T-helper 1 cell treated with Interleukin-12 subunit alpha and Interleukin-12 subunit beta and Interleukin-4 antibody, amounts not matched to agents 30 ng/mL and 1 ng/mL, for 36 hours (primary cell): ENCODE results near the gene PTTG1IP. TPM values are rescaled to one million over a fixed set of nuclear protein-coding genes. Genes with fewer than 3 reads are reported as not detected.

ENCODE experiments used
- intact Hi-C: fragments of 100-400 bp; cut with micrococcal nuclease; formaldehyde crosslinking; loops from one replicate; pipeline ENCODE4 v1.15.1; 2024
- total RNA-seq: library from RNA; stranded (reverse); gene quantifications from 2 replicates; pipeline ENCODE4 v1.2.3, GENCODE V29; 2022

The PTTG1IP gene
- total RNA-seq, 1 donor from 2014 or later, result 88.3 TPM

DNA sequence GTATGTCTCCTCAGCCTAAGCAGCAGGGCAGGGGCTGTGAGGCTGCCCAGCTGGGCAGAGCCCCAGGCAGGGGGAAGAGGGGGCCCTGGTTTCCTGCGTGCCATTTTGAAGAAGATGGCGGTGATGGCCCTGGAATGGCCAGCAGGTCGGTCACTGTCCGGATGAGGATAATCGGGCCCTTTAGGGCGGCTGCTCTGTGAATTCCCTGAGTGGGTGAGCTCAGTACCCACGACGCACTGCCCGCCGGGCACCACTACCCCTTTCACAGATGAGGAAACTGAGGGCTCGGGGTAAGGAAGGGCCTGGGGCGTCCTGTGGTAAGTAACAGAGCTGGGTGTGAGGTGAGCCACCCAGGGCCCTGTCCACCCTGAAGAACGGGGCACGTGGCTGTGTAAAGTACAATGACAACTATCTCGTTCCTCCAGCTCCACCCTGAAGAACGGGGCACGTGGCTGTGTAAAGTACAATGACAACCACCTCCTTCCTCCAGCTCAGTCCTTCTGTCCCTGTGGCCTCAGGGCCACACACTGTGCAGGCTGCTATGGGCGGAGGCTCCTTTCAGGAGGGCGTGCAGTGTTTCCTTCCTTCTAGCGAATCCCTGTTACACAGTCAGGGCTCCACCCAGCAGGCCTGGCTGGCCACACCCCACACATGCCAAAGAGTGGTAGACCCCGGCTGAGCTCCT lies 24.0 kb upstream of the PTTG1IP start:
- intact Hi-C loops, result no loop called here

DNA sequence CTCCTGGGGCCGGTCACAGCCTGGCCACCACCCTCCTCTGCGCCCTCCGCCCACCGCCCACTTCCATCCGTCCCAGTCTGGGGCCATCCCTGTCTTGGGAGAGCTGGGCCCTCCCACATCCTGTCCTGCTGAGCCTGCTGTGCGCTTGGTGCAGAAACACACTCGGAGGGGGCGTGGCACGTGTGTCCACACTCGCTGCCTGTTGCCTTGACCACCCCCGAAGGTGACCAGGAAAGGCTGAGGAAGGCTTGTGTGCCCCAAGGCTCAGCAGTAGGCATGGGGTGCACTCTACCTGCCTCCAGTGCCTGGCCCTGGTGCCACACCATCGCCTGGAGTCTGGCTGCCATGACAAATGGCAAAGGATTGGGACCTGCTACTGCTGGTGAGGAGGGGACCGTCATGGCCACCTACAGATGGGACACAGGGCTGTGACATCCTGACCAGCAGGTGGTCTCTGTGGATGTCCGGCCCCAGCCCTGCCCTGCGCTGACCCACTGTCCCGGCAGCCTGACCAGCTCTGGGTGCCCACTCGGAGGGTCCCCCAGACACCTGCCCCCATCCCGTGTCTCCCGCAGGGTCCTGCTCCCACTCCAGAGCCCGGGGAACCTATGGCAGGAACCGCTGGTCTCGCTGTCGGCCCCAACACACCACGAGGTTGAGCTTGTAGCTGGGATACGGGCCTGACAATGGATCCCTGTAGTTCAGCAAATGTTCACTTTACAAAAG lies 23.2 kb upstream of the PTTG1IP start:
- intact Hi-C loops, result no loop called here

DNA sequence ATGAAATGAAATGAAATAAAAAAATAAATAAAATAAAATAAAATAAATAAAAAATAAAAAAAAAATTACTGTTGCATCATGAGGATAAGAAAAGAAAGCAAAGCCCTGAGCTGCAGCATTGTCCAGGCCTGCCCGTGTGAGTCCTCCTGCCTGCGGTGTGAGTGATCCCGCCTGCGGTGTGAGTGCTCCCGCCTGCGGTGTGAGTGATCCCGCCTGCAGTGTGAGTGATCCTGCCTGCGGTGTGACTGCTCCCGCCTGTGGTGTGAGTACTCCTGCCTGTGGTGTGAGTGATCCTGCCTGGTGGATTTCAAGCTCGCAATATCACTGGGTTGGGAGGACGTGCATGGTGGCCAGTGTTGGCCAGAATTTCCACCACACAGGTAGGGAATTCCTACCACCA lies 22.4 kb upstream of the PTTG1IP start:
- intact Hi-C loops, result no loop called here

DNA sequence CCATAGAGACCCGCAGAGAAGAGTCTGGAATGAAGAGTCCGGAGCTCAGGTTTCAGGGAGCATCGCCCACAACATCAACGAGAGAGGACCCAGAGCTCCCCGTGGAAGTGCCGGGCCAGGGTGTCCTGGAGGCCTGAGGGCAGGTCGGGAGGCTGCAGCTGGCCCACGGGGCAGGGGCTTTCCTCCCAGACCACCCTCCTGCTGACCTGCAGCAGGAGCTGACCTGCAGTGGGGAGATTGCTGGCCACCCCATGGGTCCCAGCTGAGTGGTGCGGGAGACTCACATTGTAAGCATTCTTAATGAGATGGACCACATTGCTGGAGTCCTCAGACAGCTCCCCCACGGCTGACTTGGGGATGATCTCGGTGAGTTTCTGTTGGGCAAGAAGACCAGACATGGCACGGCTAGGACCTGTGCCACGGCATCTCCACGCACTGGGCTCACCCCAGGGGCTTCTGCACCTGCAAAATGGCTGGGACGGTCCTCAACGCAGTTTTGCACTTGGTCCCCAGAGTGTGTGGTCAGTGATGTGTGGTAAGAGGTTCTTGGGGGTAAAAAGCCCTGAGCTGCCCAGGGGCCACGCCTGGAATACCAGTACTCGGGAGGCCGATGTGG lies 21.3 kb upstream of the PTTG1IP start:
- intact Hi-C loops, result loop anchor here (5.0 kb wide), 1 partner anchor 243 kb away; no protein-coding TSS in a partner anchor

DNA sequence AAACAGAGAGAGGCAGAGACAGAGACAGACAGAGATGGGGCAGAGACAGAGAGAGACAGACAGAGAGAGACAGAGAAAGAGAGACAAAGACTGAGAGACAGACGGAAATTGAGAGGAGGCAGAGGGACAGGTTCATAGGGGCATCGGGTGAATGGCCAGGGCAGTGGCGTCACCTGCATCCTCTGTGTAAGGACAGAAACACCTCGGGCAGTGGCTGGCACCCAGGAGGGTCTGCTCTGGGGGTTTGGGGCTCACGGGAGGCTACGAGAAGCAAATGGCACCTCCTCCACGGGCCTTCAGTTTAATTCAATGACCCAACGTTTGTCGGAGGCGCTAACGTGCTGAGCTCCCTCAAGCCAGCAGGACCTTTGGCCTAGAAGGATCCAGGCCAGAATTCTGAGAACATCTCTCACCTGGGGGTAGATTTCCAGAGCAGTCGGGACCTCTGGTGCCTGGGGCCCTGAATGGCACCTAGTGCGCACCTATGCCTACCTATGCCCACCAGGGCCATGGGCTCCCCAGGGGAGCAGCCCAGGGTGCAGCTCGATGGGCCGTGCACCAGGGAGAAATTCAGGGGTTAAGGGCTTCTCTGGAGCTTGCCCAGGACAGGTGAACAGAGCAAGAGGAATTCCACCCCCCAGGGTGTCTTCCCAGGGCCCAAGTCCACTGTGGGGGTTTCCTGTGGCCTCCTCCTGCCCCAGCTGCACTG lies 20.6 kb upstream of the PTTG1IP start:
- intact Hi-C loops, result loop anchor here (2.0 to 5.0 kb wide), 2 partner anchors 21 to 243 kb away; no protein-coding TSS in a partner anchor

DNA sequence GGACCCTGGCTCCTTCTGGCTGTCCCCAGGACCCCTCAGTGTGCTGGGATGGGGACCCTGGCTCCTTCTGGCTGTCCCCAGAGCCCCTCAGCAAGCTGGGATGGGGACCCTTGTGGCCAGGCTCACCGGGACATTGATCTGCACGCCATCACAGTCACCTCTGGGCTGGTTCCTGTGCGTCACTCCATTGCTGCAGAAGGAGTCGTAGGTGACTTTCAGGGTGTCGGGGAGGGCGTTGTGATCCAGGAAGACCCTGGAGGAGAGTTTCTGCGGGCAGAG lies 19.7 kb upstream of the PTTG1IP start:
- intact Hi-C loops, result loop anchor here (2.0 to 5.0 kb wide), 2 partner anchors 22 to 244 kb away; no protein-coding TSS in a partner anchor

DNA sequence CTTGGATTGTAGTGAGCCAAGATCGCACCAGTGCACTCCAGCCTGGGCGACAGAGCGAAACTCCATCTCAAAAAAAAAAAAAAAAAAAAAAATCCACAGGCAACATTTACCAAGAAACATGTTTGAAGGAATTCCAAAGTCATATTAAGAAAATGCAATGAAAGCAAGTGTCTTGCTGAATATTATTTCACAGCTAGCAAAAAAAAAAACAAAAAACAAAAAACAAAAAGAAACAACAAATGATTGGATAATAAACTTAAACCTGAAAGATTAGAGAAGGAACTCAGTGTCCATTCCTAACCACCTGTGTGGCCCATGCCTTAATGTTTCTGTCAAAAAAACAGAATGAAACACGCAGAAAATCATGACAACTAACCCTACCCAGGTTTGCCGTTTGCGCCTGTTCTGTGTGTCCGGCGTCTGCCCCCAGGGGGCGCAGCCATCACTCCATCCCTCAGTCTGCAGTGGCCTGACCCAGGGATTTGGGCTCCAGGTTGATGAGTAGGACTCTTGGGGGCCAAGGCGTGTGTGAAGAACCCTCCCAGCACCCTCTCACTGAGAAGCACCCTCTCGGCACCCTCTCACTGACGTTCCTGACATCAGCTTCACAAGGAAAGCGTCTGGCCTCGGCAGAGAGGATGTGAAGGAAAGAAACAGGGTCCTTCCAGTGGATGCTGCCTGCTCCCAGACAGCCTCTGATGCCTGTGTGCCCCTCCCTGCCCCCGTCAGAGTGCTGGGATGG lies 19.2 kb upstream of the PTTG1IP start:
- intact Hi-C loops, result loop anchor here (1.0 to 5.0 kb wide), 6 partner anchors 17 to 547 kb away; partner anchors contain the start of gene UBE2G2

DNA sequence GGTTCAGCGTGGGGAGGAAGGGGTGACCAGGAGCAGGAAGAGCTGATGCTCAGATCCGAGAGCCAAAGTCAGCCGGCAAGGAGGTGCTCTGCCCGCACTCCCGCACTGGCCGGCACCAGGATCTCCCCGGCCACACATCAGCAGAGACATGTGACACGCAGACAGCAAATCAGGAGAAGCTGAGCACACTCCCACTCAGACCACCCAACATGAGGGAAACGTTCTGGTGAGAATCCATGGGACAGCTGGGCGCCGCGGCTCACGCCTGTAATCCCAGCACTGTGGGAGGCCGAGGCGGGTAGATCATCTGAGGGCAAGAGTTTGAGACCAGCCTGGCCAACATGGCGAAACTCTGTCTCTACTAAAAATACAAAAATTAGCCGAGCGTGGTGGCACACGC lies 18.6 kb upstream of the PTTG1IP start:
- intact Hi-C loops, result loop anchor here (1.0 to 5.0 kb wide), 6 partner anchors 17 to 547 kb away; partner anchors contain the start of gene UBE2G2

DNA sequence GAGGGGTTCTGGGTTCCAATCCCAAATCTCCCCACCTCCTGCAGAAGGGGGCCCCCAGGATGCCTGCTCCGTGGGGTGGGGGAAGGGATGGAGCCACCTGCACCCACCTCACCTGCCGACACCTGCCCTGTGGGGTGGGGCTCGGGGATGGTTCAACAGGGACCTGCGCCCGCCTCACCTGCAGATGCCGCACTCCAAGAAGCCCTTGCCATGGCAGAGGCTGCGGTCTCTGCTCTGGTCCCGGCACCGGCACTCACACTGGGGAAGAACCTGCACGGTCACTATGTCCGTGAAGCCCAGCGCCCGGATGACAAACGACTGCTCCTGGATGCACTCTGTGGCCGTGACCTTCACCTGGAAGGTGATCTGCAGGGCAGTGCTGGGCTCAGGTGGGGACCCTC lies 18.1 kb upstream of the PTTG1IP start:
- intact Hi-C loops, result loop anchor here (1.0 to 5.0 kb wide), 6 partner anchors 16 to 548 kb away; partner anchors contain the start of gene UBE2G2

DNA sequence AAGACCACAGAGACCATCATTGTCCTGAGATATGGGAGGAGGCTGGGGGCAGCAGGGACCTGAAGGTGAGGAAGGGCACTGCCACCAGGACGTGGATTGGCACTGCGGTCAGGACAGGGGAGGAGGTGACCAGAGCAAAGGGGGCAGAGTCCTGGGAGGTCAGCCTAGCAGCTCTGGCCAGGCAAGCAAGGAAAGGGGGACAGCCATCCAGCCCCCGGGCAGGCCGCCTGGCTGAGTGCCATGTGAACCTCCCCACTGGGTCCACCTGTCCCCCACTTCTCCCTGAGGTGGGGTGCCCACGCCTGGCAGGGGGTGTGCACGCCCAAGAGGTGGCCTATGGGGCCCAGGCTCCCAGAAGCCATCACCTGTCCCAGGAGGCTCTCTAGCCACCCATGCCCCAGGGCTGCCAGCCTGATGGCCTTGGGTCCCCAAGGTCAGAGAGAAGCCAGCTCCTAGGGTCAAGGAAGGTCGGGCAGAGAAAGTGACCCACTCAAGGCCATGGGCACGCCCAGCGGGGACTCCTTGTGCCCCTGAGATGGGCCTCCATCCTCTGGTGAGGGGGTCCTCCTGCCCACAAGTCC lies 17.6 kb upstream of the PTTG1IP start:
- intact Hi-C loops, result loop anchor here (5.0 kb wide), 1 partner anchor 246 kb away; no protein-coding TSS in a partner anchor

DNA sequence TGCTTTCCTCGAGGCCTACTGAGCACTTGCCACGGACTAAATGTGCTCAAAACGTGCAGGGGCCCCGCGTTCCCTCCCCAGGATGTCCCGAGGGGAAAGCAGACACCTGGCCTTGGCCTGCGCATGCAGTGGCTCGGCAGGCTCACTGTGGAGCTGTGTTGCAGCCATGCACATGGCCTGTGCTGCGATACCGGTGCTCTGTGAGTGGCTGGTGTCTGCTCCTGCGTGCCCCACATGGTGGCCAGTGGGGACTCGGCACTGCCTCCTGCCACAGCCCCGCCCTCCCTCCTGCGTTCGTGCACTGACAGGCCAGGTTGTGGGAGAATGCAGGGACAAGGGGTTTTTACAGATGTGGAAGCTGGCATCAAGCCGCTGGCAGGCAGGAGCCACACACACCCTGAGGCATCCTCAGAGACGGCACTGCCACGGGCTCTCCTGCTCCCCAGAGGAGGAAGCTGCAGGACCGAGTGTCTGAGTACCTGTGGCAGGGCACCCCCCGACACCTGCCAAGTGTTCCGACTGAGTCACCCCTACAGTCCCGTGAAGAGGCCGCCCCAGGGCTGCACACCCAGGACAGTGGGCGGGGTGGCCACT lies 16.9 kb upstream of the PTTG1IP start:
- intact Hi-C loops, result loop anchor here (5.0 kb wide), 1 partner anchor 247 kb away; no protein-coding TSS in a partner anchor

DNA sequence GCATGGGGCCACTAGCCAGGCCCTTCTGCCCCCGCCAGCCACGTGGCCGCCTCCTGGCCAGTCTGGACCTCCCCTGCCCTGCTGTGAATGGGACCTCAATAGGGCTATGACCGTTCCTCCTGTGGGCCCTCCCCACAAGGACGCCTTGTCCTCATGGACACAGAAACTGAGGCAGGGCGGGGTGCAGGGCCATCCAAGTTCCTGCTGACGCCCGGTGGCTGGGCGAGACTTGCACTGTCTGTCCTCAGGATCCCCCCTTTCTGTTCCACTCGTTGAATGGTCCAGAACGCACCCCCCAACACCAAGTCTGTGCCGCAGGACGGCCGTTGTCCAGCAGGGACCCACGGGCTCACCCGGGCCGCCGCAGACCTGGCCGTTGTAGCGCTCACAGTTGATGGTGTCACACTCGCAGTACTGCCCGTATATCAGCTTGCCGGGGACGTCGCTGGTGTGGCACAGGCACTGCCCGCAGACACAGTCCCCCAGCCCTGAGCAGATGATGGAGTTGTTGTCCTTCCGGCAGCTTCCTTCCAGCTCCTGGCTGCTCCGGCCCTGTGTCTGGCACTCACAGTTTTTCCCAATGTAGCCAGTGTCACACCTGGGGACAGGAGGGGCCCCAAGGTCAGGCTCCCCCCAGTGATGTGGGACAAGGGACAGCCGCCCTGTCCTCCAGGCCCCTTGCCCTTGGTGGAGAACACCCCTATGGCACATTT lies 16.3 kb upstream of the PTTG1IP start:
- intact Hi-C loops, result loop anchor here (5.0 kb wide), 1 partner anchor 248 kb away; no protein-coding TSS in a partner anchor

DNA sequence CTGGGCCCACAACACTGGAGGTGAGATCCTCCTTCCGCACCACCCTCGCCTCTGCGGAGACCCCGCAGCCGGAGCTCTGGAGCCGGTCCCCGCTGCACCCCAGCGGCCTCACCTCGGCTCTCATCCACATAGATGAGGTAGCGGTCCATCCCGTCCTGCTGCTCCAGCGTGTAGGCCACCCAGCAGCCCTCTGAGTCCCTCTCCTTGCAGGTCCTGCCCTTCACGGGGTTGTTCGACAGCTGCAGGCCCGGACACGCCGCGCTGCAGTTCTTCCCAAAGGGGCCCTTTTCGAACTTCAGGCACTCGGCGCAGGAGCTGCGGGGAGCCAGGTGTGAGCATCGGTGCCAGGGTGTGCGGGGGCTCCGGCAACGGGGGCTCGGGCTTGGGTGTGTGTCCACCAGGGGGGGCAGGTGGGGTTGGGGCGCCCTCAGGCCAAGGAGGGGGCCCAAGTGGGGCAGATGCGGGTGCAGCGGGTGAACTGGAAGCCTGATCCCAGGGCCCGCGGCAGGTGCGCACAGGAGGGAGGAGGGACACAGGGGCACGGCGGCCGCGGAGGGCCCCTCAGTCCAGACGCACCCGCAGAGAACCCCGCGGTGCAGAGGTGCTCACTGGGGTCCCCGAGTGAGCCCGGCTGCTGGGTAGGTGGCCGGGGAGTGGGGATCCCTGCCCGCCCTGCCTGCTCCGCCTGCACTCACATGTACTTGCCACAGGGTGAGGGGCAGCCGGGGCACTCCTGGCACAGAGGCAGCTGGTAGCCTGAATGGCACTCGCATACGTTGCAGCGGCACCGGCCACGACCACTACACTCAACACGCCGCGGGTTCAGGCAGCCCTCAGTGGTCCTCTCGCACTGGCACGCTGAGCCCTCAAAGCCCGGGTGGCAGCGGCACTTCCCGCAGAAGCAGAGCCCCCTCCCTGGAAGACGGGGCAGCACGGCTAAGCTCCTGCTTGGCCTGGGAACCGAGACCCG lies 15.4 kb upstream of the PTTG1IP start:
- intact Hi-C loops, result no loop called here

DNA sequence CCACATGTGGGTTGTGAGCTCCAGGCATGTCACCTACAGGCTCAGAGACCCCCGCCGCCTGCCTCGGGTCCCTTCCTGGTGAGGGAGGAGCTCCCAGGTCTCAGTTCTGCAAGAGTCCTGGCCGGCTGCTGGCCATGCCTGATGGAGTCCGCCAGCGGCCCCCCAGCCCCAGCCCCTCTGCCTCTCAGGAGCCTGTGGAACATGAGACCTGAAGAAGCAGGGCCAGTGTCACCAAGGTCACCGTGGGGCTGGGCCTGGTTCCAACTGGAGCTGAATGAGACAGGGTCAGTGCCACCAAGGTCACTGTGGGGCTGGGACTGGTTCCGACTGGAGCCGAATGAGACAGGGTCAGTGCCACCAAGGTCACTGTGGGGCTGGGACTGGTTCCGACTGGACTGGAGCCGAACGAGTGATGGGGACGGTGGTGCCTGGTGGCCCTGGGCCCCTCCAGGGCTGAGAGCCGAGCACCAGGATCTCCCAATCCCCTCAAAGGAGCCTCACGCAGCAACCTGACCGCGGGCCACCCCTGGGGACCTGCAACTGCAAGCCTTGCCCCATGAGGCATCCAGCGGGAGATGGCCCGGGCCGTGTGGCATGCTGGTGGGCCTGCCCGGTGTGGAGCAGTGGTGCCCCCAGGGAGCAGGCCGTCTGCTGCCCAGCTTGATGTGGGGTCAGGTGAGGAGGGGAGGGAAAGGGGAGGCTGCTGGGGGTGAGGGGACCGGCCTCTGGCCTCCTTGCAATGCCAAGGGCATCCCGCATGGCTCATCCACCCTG lies 14.5 kb upstream of the PTTG1IP start:
- intact Hi-C loops, result no loop called here

DNA sequence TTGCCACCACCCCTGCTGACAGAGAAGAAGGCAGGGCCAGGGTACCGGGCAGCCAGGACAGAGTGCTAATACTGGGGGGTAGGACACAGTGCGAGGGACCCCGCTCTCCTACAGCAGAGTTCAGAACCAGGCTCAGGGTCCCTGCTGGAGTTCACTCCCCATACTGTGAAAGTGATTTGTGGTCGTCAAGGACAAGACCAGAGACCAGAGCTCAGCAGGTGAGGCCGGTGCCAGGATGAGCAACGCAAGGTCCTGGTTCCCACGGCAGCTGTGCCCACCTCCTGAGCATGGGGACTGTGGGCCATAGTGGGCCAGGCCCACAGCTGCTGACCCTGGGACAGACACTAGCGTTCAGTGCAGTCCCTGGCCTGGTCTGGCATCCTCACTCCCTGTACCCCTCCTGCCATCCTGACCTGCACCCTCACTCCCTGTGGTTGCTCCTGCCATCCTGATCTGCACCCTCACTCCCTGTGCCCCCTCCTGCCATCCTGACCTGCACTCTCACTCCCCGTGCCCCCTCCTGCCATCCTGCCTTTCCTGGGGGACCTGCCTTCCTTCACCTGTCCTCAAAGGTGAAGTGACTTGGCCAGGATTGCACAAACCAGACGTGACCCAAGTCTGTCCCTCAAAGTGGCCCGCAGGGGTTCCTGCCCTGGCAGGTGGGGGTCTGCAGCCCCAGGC lies 13.8 kb upstream of the PTTG1IP start:
- intact Hi-C loops, result no loop called here

DNA sequence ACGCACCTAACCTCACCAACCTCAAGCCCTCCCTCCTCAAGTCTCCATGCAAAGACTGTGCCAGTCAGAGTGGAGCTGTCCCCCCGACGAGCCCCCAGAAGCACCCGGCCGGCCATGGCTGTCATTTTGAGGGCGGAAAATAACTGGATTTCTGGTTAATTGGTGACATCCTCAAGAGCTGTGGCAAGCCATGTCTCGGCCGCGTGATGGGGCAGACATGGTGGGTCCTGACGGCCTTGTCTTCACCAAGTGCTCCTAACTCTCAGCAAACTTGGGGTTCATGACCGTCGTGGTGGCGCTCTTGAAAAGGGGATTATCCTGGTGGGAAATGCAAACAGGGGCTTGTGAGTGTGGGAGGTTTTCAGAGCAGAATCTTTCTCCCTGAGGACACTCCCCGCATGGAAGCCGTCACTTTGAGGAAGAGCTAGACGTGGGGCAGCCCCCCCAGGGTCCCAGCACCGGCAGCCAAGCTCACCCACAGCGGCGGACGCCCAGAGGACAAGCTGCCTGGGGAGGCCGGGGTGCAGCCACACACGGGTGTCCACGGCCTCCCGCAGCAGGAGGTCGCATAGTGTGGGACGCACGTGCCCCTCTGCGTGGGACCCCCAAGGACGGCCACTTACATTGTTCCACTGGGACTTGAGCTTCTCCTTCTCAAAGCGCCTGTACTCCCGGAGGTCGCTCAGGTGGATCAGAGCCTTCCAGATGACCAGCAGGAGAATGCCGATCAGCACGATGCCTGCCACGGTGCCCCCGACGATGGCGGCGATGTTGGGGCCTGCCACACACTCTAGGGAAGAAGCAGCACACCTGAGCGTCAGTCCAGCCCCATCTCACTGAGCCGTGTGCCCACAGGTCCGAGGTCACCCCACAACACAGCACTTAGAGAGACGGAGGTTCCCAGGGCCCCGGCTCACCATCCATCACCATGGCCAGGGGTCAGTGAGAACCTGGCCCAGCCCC lies 12.9 kb upstream of the PTTG1IP start:
- intact Hi-C loops, result no loop called here
